CD4-positive, alpha-beta T cell treated with Interferon gamma for 1 hour (primary cell): ENCODE measurements around the gene CKAP4.

Experiments used
- DNase-seq: peaks from one replicate; pipeline ENCODE4 v3.0.0-alpha.2; 2020

The CKAP4 gene

GRCh38 chr12:106193394-106194215, 54.2 kb downstream of the CKAP4 start:
- DNase-seq: no peak

GRCh38 chr12:106192659-106193393, 55.0 kb downstream of the CKAP4 start:
- DNase-seq: no peak

- no peak for DNase-seq
Measured at GRCh38 chr12:106190581-106190980, 57.2 kb downstream of the CKAP4 start.

- DNase-seq: no peak
Measured at GRCh38 chr12:106189341-106189740, 58.5 kb downstream of the CKAP4 start.

GRCh38 chr12:106188256-106188655, 59.6 kb downstream of the CKAP4 start:
- no peak for DNase-seq
